HEK293 (cell line): ENCODE measurements around the gene GREB1L.

Source experiments
- TCF7L2 ChIP-seq: IDR thresholded peaks from 2 replicates; pipeline ENCODE4 v1.6.1; 2011; ENCODE audit warnings: low read depth, mild to moderate bottlenecking, inconsistent platforms, low read length, moderate library complexity, borderline replicate concordance
- ZNF561 ChIP-seq: fragments of 450-650 bp; IDR thresholded peaks from 2 replicates; pipeline ENCODE4 v1.5.1; 2018; ENCODE audit warnings: missing biosample characterization, missing genetic modification characterization, borderline replicate concordance
- ZNF660 ChIP-seq: fragments of 450-650 bp; IDR thresholded peaks from 2 replicates; pipeline ENCODE4 v1.5.1; 2018; ENCODE audit warnings: missing biosample characterization, mild to moderate bottlenecking, missing genetic modification characterization
- TF ChIP-seq, protein P1 (sequence below): fragments of 450-650 bp; formaldehyde crosslinking; IDR thresholded peaks from 2 replicates; pipeline ENCODE4 v1.5.1; 2016; ENCODE audit warnings: missing biosample characterization, missing genetic modification characterization
- TF ChIP-seq, protein P2 (sequence below): fragments of 450-650 bp; IDR thresholded peaks from 2 replicates; pipeline ENCODE4 v1.5.1; 2018; ENCODE audit warnings: missing biosample characterization, mild to moderate bottlenecking, missing genetic modification characterization

DNA sequence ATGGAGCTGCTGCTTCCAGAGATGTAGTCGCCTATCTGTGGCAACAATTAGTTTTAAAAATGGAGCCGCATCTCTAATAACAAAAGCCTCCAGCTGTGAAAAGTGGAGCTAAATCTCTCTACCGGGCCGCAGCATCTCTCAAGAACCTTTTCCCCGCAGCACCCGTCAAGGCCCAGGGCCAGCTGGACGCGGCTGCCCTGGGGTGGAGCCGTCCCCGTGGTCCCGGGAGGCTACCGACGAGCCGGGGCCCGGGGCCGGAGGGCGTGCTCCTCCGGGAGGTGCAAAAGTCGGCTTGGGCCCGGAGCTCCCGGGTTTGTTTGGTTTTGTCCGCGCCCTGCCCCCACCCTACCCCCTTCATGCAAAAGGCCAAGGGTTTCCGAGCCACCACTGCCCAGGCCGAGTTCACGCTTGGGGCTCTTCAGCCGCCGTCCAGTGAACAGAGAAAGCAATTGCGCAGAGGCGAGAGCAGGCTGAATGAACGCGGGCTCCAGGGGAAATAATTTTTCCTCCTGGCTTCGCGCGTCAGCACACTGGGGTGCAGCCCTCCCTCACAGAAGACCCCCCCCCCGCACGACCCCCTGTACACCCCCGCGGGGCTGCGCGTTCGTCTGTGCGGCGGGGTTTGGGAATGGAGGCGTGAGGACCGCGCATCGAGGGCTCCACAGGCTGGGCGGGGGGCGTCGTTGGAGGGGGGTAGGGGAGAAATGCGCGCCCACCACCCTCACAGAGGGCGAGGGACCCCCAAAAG is 557 bp upstream of the GREB1L start:
- TF ChIP-seq, protein P1, sequence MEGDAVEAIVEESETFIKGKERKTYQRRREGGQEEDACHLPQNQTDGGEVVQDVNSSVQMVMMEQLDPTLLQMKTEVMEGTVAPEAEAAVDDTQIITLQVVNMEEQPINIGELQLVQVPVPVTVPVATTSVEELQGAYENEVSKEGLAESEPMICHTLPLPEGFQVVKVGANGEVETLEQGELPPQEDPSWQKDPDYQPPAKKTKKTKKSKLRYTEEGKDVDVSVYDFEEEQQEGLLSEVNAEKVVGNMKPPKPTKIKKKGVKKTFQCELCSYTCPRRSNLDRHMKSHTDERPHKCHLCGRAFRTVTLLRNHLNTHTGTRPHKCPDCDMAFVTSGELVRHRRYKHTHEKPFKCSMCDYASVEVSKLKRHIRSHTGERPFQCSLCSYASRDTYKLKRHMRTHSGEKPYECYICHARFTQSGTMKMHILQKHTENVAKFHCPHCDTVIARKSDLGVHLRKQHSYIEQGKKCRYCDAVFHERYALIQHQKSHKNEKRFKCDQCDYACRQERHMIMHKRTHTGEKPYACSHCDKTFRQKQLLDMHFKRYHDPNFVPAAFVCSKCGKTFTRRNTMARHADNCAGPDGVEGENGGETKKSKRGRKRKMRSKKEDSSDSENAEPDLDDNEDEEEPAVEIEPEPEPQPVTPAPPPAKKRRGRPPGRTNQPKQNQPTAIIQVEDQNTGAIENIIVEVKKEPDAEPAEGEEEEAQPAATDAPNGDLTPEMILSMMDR, result no peak
- TF ChIP-seq TCF7L2 (no peak), ZNF660 (no peak), ZNF561 (tag by site-specific recombination) (0 out of 2 replicates have a peak, but pooled peaks have one; percentile 39)
- TF ChIP-seq, protein P2, sequence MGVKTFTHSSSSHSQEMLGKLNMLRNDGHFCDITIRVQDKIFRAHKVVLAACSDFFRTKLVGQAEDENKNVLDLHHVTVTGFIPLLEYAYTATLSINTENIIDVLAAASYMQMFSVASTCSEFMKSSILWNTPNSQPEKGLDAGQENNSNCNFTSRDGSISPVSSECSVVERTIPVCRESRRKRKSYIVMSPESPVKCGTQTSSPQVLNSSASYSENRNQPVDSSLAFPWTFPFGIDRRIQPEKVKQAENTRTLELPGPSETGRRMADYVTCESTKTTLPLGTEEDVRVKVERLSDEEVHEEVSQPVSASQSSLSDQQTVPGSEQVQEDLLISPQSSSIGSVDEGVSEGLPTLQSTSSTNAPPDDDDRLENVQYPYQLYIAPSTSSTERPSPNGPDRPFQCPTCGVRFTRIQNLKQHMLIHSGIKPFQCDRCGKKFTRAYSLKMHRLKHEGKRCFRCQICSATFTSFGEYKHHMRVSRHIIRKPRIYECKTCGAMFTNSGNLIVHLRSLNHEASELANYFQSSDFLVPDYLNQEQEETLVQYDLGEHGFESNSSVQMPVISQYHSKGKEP (tag by site-specific recombination), result no peak
